ENCODE data around the gene MGLL. TPM values are rescaled to one million over a fixed set of nuclear protein-coding genes. Genes with fewer than 3 reads are reported as not detected.

MGLL gene
- total and polyA plus RNA-seq, 9 of the 15 experiments (the other 6 are each of a cell fraction or from before 2014, with no cell fraction given) = 0.12 to 0.32 (median 0.18) TPM; not detected in 6

GRCh38 chr3:127745656-127746399 lies 76.5 kb downstream of the MGLL start:
- in situ Hi-C loops (cut with MboI) = no loop called here
- ChIA-PET POLR2A (interaction anchor here (0.6 to 0.7 kb wide), 2 partner anchors 53 to 252 kb away, joined by 3 read pairs; no protein-coding TSS in a partner anchor), CTCF (ENCODE audit: low intra/inter-chr PET ratio) (no interaction called here)
- 2% methylated on average over 5 of the region's 11 CpGs for WGBS (ENCODE audit: insufficient coverage, low coverage, missing lambda C conversion rate)
- no peaks in the 10 kb centered on the region for H3K36me3 ChIP-seq (ENCODE audit: control insufficient read depth, insufficient read depth, low read length)
- H3K4me3 ChIP-seq = no peak overlapping the region
- no peaks in the 10 kb centered on the region; a peak in 1 of 5 replicates for H3K4me1 ChIP-seq (replicated peaks in 1 of 2; ENCODE audit: control insufficient read depth in 2 of 2, insufficient read depth in 2 of 2, low read length in 2 of 2)
- no peak for FAIRE-seq
- H4K20me1 ChIP-seq (replicated peaks; ENCODE audit: control insufficient read depth, insufficient read depth, low read length) = no peaks in the 10 kb centered on the region
- no peak overlapping the region for H3K27ac ChIP-seq (ENCODE audit: extremely low read depth, low read depth, low read length)
- intact Hi-C loops (cut with micrococcal nuclease) = loop anchor here (5.0 kb wide), 1 partner anchor 49 kb away; no protein-coding TSS in a partner anchor
- no peak overlapping the region for H2AFZ ChIP-seq (ENCODE audit: low read depth, low read length)
- no peaks in the 10 kb centered on the region for H3K9me1 ChIP-seq (ENCODE audit: control insufficient read depth, insufficient read depth, low read length)
- H3K27me3 ChIP-seq (ENCODE audit: control insufficient read depth in 2 of 2, insufficient read depth in 2 of 2, low read length in 2 of 2) = peaks cover 18 to 56% of the 10 kb centered on the region in 2 experiments
- no peaks in the 10 kb centered on the region for H3K79me2 ChIP-seq (ENCODE audit: control insufficient read depth, insufficient read depth, low read length)
- ATAC-seq = no peak
- H3K9ac ChIP-seq (ENCODE audit: insufficient read depth in 1 of 2, low read depth in 2 of 2, low read length in 2 of 2) = no peak overlapping the region
- no peak for DNase-seq (ENCODE audit: extremely low read depth in 1 of 4, low spot score in 3 of 4)
- no peaks in the 10 kb centered on the region for H3K9me3 ChIP-seq (replicated peaks; ENCODE audit: control insufficient read depth, insufficient read depth, low read depth, low read length)
- no peak overlapping the region; the same call in 1 of the 2 replicates for H3K4me2 ChIP-seq (ENCODE audit: insufficient read depth, low read length)
- no TSS peak for BruUV-seq (replicated peaks)
- TF ChIP-seq C11orf30 (IDR thresholded peaks at IDR 0.05; ENCODE audit: low read depth) (no peak), CTCF (IDR thresholded peaks at IDR 0.05 in 2 of 3, conservative IDR thresholded peaks at IDR 0.05 in 1 of 3; ENCODE audit: insufficient read depth in 2 of 3, low read depth in 1 of 3, low read length in 3 of 3) (no peak), RBBP5 (IDR thresholded peaks at IDR 0.05; ENCODE audit: borderline replicate concordance, insufficient read depth, low read length, poor library complexity, severe bottlenecking) (no peak), PRPF4 (IDR thresholded peaks at IDR 0.05; ENCODE audit: insufficient read depth, low read depth, low read length, poor library complexity, severe bottlenecking) (no peak), SNAPC5 (CRISPR knock-in tag; IDR thresholded peaks at IDR 0.05) (no peak), NFE2 (IDR thresholded peaks at IDR 0.05; ENCODE audit: low read depth) (no peak), ETS2 (tag; IDR thresholded peaks at IDR 0.05; ENCODE audit: borderline replicate concordance, poor library complexity, severe bottlenecking) (no peak), YY1 (IDR thresholded peaks at IDR 0.05; ENCODE audit: borderline replicate concordance in 1 of 3, control insufficient read depth in 1 of 3, extremely low read depth in 1 of 3, insufficient read depth in 3 of 3, insufficient read length in 1 of 3, insufficient replicate concordance in 2 of 3, low read depth in 1 of 3, low read length in 2 of 3) (no peak), SMARCA4 (IDR thresholded peaks at IDR 0.05) (no peak), HSF4 (CRISPR knock-in tag; IDR thresholded peaks at IDR 0.05; ENCODE audit: borderline replicate concordance) (no peak), ZNF263 (CRISPR knock-in tag; IDR thresholded peaks at IDR 0.05; ENCODE audit: borderline replicate concordance) (no peak)
